ENCODE results near the gene PSMA6.

GRCh38 chr14:35351897-35352273 is 59.7 kb downstream of the PSMA6 start:
- TF ChIP-seq POLR2AphosphoS5 (IDR thresholded peaks at IDR 0.05) (no peak), CTCF (IDR thresholded peaks at IDR 0.05) (no peak), POLR2A (IDR thresholded peaks at IDR 0.05) (no peak), EP300 (IDR thresholded peaks at IDR 0.05) (no peak)

Measured in gastroesophageal sphincter (tissue), 3 donors.